ENCODE data around the gene TNFAIP8L1.

TNFAIP8L1 gene

DNA sequence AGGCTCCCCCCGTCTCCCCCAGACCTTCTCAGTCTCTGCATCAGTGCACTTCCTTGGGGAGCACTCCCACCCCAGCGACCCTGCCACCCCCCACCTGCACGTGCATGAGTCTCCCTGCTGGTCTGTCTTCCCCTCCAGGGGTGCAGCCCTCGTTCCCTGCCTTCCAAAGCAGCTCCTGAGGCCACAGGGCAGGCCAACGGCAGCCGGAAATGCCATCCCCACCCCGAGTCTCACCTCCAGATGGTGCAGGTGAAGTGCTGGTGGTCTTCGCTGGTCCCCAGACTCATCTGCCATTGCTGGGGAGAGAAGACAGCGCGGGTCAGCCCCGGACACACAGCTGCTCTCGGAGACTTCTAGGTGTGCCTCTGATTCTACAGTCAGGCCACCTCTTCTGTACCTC is 25.3 kb downstream of the TNFAIP8L1 start:
- Histone ChIP-seq H2AFZ (ENCODE audit: low read depth, low read length) (no peak overlapping the region), H3K9me3 (ENCODE audit: insufficient read depth, low read length, severe bottlenecking) (no peaks in the 10 kb centered on the region), H3K4me2 (ENCODE audit: insufficient read depth, low read length) (no peak overlapping the region), H3K4me3 (ENCODE audit: low read depth in 1 of 2, low read length in 2 of 2) (no peak overlapping the region), H3K4me1 (ENCODE audit: insufficient read depth, low read length) (peaks cover 20% of the 10 kb centered on the region), H4K20me1 (ENCODE audit: insufficient read depth, low read length) (peaks cover 22% of the 10 kb centered on the region), H3K79me2 (ENCODE audit: insufficient read depth, low read length) (peaks cover 31% of the 10 kb centered on the region), H3K27me3 (ENCODE audit: insufficient read depth, low read length, poor library complexity) (no peaks in the 10 kb centered on the region), H3K9ac (ENCODE audit: low read depth, low read length) (no peak overlapping the region), H3K36me3 (ENCODE audit: insufficient read depth, low read length) (peaks cover 76% of the 10 kb centered on the region), H3K27ac (ENCODE audit: low read length) (no peak overlapping the region)
- no peak for DNase-seq
- no peak for ATAC-seq (ENCODE audit: insufficient read depth, low read depth)
- TF ChIP-seq, protein P1, sequence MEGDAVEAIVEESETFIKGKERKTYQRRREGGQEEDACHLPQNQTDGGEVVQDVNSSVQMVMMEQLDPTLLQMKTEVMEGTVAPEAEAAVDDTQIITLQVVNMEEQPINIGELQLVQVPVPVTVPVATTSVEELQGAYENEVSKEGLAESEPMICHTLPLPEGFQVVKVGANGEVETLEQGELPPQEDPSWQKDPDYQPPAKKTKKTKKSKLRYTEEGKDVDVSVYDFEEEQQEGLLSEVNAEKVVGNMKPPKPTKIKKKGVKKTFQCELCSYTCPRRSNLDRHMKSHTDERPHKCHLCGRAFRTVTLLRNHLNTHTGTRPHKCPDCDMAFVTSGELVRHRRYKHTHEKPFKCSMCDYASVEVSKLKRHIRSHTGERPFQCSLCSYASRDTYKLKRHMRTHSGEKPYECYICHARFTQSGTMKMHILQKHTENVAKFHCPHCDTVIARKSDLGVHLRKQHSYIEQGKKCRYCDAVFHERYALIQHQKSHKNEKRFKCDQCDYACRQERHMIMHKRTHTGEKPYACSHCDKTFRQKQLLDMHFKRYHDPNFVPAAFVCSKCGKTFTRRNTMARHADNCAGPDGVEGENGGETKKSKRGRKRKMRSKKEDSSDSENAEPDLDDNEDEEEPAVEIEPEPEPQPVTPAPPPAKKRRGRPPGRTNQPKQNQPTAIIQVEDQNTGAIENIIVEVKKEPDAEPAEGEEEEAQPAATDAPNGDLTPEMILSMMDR (IDR thresholded peaks at IDR 0.05; ENCODE audit: borderline replicate concordance, extremely low read depth, low read length, poor library complexity, severe bottlenecking), result no peak
- no peak for TF ChIP-seq EZH2 (IDR thresholded peaks at IDR 0.05; ENCODE audit: borderline replicate concordance, low read depth, low read length, severe bottlenecking)

DNA sequence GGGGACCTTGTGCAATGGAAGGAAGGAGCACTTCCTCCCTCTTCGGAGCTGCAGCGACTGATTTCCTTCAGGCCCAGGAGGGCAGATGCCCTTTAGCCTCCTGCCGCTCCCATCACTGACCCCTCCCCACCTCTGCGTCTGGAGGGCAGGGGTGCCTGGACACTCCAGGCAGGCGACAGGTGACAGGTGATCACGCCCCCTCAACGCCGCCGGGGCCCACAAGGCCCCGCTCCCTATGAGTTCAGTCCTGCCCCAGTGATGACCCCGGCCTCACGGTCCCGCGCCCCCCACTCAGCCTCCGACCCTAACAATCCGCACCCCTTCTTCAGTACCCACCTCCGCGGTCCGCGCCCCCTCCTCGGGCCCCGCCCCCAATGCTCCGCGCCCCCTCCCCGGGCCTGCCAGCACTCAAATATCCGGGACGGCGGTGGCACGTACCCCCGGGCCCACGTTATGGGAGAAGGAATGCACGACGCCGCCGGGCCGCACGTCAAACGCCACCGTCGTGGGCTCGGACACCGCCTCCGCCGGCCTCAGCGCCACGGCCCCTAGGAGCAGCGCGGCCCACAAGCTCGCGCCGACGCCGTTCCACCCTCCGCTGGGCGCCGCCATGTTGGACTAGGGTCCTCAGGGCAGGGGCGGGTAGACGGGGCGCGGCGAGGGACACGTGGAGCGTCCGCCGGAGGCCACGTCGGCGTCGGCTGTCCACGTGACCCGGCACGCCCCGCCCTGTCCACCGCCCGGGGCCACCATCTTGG is 30.6 kb downstream of the TNFAIP8L1 start, which contains the start of gene MYDGF:
Gene MYDGF, minus strand, starts transcription at position 620 of the 758 bp plus-strand sequence. Its CDS starts 8 bp downstream, at position 612.
- no peak for TF ChIP-seq EZH2 (IDR thresholded peaks at IDR 0.05; ENCODE audit: borderline replicate concordance, low read depth, low read length, severe bottlenecking)
- TF ChIP-seq, protein P1 (IDR thresholded peaks at IDR 0.05; ENCODE audit: borderline replicate concordance, extremely low read depth, low read length, poor library complexity, severe bottlenecking), result no peak
- Histone ChIP-seq H3K36me3 (ENCODE audit: insufficient read depth, low read length) (peaks cover 31% of the 10 kb centered on the region), H3K4me1 (ENCODE audit: insufficient read depth, low read length) (peaks cover 21% of the 10 kb centered on the region), H3K4me3 (ENCODE audit: low read depth in 1 of 2, low read length in 2 of 2) (peak within 1 kb of the TSS; percentile 96 to 100), H3K27me3 (ENCODE audit: insufficient read depth, low read length, poor library complexity) (no peaks in the 10 kb centered on the region), H2AFZ (ENCODE audit: low read depth, low read length) (peak within 1 kb of the TSS; percentile 86), H3K9me3 (ENCODE audit: insufficient read depth, low read length, severe bottlenecking) (no peaks in the 10 kb centered on the region), H4K20me1 (ENCODE audit: insufficient read depth, low read length) (peaks cover 2% of the 10 kb centered on the region; the same call in 1 of the 2 replicates), H3K4me2 (ENCODE audit: insufficient read depth, low read length) (peak within 1 kb of the TSS; percentile 100), H3K27ac (ENCODE audit: low read length) (peak within 1 kb of the TSS; percentile 76), H3K79me2 (ENCODE audit: insufficient read depth, low read length) (peaks cover 32% of the 10 kb centered on the region), H3K9ac (ENCODE audit: low read depth, low read length) (peak within 1 kb of the TSS; percentile 82)
- peak; percentile 97 for ATAC-seq (ENCODE audit: insufficient read depth, low read depth)
- peak; percentile 94 for DNase-seq

DNA sequence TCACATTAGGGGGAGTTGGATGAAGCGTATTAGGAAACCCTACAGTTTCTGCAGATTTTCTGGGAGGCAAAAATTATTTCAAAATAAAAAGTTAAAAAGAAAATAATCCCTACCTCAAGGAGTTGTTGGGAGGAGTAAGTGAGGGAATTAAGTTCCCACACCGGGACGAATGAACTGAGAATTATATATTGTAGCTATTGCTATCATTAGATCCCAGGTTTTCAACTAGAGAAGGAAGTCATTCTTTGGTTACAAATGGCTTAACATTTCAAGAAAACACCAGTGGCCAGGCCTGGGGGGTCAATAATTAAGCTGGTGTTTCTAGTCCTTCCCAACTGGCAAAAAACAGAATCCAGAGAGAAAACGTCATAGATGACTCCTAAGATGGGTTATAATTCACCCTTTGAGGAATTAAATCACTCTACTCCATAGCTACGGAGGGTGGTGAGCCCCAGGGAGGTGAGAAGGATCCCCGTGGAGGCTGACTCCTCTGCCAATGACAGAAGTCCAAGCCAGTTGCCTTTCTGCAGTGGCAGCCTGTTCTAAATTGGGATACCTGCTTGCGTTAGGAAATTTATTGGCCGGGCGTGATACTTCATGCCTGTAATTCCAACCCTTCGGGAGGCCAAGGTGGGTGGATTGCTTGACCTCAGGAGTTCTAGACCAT is 32.0 kb downstream of the TNFAIP8L1 start:
- no peak for DNase-seq
- Histone ChIP-seq H3K4me2 (ENCODE audit: insufficient read depth, low read length) (no peak overlapping the region), H3K9me3 (ENCODE audit: insufficient read depth, low read length, severe bottlenecking) (no peaks in the 10 kb centered on the region), H3K4me1 (ENCODE audit: insufficient read depth, low read length) (peaks cover 21% of the 10 kb centered on the region), H4K20me1 (ENCODE audit: insufficient read depth, low read length) (no peaks in the 10 kb centered on the region; the same call in 1 of the 2 replicates), H2AFZ (ENCODE audit: low read depth, low read length) (peak overlapping the region; percentile 84; the same call in 1 of the 2 replicates), H3K79me2 (ENCODE audit: insufficient read depth, low read length) (peaks cover 29% of the 10 kb centered on the region), H3K27me3 (ENCODE audit: insufficient read depth, low read length, poor library complexity) (no peaks in the 10 kb centered on the region), H3K36me3 (ENCODE audit: insufficient read depth, low read length) (peaks cover 24% of the 10 kb centered on the region), H3K27ac (ENCODE audit: low read length) (no peak overlapping the region), H3K4me3 (ENCODE audit: low read depth in 1 of 2, low read length in 2 of 2) (no peak overlapping the region), H3K9ac (ENCODE audit: low read depth, low read length) (no peak overlapping the region)
- TF ChIP-seq, protein P1 (IDR thresholded peaks at IDR 0.05; ENCODE audit: borderline replicate concordance, extremely low read depth, low read length, poor library complexity, severe bottlenecking), result no peak
- no peak for TF ChIP-seq EZH2 (IDR thresholded peaks at IDR 0.05; ENCODE audit: borderline replicate concordance, low read depth, low read length, severe bottlenecking)
- ATAC-seq (ENCODE audit: insufficient read depth, low read depth), result no peak
